ENCODE data around the gene PALS1.

DNA sequence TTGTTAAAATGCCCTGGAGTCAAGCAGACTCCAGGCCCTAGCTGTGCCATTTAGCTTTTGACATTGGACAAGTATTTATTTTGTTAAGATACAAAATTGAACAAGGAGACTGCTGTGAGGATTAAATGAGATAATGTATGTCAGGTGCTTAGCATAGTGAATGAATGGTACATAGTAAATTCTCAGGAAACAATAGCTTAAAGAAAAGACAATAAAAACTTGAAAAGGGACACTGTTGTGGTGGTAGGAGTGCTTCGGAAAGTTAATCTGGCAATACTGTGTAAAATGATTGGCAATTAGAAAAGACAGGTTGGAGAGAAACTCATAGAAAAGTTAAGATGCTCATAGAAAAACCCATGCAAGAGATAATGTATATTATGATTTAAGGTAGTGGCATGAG, 19.7 kb downstream of the PALS1 start:
- TF ChIP-seq, protein P1, sequence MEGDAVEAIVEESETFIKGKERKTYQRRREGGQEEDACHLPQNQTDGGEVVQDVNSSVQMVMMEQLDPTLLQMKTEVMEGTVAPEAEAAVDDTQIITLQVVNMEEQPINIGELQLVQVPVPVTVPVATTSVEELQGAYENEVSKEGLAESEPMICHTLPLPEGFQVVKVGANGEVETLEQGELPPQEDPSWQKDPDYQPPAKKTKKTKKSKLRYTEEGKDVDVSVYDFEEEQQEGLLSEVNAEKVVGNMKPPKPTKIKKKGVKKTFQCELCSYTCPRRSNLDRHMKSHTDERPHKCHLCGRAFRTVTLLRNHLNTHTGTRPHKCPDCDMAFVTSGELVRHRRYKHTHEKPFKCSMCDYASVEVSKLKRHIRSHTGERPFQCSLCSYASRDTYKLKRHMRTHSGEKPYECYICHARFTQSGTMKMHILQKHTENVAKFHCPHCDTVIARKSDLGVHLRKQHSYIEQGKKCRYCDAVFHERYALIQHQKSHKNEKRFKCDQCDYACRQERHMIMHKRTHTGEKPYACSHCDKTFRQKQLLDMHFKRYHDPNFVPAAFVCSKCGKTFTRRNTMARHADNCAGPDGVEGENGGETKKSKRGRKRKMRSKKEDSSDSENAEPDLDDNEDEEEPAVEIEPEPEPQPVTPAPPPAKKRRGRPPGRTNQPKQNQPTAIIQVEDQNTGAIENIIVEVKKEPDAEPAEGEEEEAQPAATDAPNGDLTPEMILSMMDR (IDR thresholded peaks at IDR 0.05; ENCODE audit: insufficient read depth, low read length, poor library complexity, severe bottlenecking): no peak
- TF ChIP-seq EZH2phosphoT487 (conservative IDR thresholded peaks at IDR 0.05; ENCODE audit: low read length): no peak

Data from SU-DHL-6 (cell line).